ENCODE results near the gene A4GALT. TPM values are rescaled to one million over a fixed set of nuclear protein-coding genes. Genes with fewer than 3 reads are reported as not detected.

A4GALT gene
- total and polyA plus RNA-seq, 2 of the 13 experiments (the other 11 are each of a cell fraction or from before 2014, with no cell fraction given), result 0.09 to 1.1 TPM

DNA sequence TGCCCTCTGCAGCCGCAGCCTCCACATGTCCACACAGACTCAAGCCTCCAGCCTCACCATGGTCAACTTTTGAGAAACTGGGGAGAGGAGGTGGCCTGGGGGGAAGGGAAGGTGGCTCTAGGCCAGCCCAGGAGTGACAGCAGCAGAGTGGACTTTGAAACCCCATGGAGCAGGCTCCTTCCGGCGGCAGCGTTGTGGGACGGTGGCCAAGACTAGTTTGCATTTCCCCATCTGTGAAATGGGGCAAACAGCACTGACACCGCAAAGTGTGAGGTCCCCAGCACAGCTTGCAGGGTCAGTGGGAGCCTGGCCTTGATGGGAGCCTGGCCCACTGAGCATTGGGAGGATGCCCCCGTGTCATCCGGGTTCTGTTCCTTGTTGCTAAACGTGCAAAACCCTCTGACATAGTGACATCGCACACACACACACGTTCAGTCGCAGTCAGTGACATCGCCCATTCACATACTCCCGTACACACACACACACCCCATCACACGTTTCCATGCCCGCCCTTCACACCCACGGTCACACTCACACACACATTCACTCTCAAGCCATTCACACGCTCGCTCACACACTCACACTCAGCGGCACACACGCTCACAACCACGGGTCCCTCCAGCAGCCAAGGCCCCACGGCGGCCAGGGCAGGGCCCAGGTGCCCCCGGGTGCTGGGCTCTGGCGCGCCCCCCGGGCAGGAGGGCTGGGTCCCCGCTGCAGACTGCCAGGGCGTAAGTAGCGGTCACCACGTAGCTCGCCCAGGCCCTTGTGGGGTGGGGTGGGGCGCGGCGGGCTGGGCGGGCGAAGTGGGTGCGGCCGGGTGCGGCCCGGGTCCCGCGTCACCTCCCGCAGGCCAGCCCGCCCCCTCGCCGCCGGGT lies 72.1 kb downstream of the A4GALT start (continued):
- TF ChIP-seq, protein P1, sequence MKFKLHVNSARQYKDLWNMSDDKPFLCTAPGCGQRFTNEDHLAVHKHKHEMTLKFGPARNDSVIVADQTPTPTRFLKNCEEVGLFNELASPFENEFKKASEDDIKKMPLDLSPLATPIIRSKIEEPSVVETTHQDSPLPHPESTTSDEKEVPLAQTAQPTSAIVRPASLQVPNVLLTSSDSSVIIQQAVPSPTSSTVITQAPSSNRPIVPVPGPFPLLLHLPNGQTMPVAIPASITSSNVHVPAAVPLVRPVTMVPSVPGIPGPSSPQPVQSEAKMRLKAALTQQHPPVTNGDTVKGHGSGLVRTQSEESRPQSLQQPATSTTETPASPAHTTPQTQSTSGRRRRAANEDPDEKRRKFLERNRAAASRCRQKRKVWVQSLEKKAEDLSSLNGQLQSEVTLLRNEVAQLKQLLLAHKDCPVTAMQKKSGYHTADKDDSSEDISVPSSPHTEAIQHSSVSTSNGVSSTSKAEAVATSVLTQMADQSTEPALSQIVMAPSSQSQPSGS (CRISPR knock-in tag; IDR thresholded peaks at IDR 0.05), result peak; percentile 77
- TF ChIP-seq YEATS4 (CRISPR knock-in tag; IDR thresholded peaks at IDR 0.05; ENCODE audit: borderline replicate concordance) (peak; percentile 37; the same call in 1 of the 2 replicates), SAP130 (CRISPR knock-in tag; IDR thresholded peaks at IDR 0.05; ENCODE audit: low read depth) (peak; percentile 96), KDM4B (CRISPR knock-in tag; IDR thresholded peaks at IDR 0.05) (peak; percentile 27; the same call in 1 of the 2 replicates), ZNF124 (CRISPR knock-in tag; IDR thresholded peaks at IDR 0.05) (peak; percentile 79), NFKBIZ (CRISPR knock-in tag; IDR thresholded peaks at IDR 0.05) (peak; percentile 80), CBFB (CRISPR knock-in tag; IDR thresholded peaks at IDR 0.05) (peak; percentile 45), NFYB (CRISPR knock-in tag; IDR thresholded peaks at IDR 0.05) (peak; percentile 18; the same call in 1 of the 2 replicates), SNAI1 (CRISPR knock-in tag; IDR thresholded peaks at IDR 0.05; ENCODE audit: borderline replicate concordance) (no peak), GFI1 (CRISPR knock-in tag; IDR thresholded peaks at IDR 0.05; ENCODE audit: borderline replicate concordance) (0 out of 2 replicates have a peak, but pooled peaks have one; percentile 44), ZNF30 (CRISPR knock-in tag; IDR thresholded peaks at IDR 0.05) (peak; percentile 85; the same call in 1 of the 2 replicates), ELF3 (CRISPR knock-in tag; IDR thresholded peaks at IDR 0.05) (peak; percentile 77), MXD4 (CRISPR knock-in tag; IDR thresholded peaks at IDR 0.05) (peak; percentile 82), RFX5 (IDR thresholded peaks at IDR 0.05; ENCODE audit: low read depth, low read length) (no peak), ZNF333 (CRISPR knock-in tag; IDR thresholded peaks at IDR 0.05; ENCODE audit: borderline replicate concordance) (0 out of 2 replicates have a peak, but pooled peaks have one; percentile 40), SAFB2 (CRISPR knock-in tag; IDR thresholded peaks at IDR 0.05; ENCODE audit: borderline replicate concordance, low read depth) (peak; percentile 88; the same call in 1 of the 2 replicates), RXRA (CRISPR knock-in tag; IDR thresholded peaks at IDR 0.05) (peak; percentile 82), KLF12 (CRISPR knock-in tag; IDR thresholded peaks at IDR 0.05; ENCODE audit: borderline replicate concordance) (peak; percentile 65; the same call in 1 of the 2 replicates), PHF8 (CRISPR knock-in tag; IDR thresholded peaks at IDR 0.05) (peak; percentile 56; the same call in 1 of the 2 replicates), ZNF550 (CRISPR knock-in tag; IDR thresholded peaks at IDR 0.05; ENCODE audit: borderline replicate concordance) (0 out of 2 replicates have a peak, but pooled peaks have one; percentile 68), ZNF296 (CRISPR knock-in tag; conservative IDR thresholded peaks at IDR 0.05) (0 out of 2 replicates have a peak, but pooled peaks have one; percentile 16)
- TF ChIP-seq, protein P2, sequence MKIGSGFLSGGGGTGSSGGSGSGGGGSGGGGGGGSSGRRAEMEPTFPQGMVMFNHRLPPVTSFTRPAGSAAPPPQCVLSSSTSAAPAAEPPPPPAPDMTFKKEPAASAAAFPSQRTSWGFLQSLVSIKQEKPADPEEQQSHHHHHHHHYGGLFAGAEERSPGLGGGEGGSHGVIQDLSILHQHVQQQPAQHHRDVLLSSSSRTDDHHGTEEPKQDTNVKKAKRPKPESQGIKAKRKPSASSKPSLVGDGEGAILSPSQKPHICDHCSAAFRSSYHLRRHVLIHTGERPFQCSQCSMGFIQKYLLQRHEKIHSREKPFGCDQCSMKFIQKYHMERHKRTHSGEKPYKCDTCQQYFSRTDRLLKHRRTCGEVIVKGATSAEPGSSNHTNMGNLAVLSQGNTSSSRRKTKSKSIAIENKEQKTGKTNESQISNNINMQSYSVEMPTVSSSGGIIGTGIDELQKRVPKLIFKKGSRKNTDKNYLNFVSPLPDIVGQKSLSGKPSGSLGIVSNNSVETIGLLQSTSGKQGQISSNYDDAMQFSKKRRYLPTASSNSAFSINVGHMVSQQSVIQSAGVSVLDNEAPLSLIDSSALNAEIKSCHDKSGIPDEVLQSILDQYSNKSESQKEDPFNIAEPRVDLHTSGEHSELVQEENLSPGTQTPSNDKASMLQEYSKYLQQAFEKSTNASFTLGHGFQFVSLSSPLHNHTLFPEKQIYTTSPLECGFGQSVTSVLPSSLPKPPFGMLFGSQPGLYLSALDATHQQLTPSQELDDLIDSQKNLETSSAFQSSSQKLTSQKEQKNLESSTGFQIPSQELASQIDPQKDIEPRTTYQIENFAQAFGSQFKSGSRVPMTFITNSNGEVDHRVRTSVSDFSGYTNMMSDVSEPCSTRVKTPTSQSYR (CRISPR knock-in tag; IDR thresholded peaks at IDR 0.05; ENCODE audit: borderline replicate concordance), result peak; percentile 98
- TF ChIP-seq, protein P3, sequence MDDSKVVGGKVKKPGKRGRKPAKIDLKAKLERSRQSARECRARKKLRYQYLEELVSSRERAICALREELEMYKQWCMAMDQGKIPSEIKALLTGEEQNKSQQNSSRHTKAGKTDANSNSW (CRISPR knock-in tag; IDR thresholded peaks at IDR 0.05; ENCODE audit: borderline replicate concordance), result no peak
- TF ChIP-seq, protein P4, sequence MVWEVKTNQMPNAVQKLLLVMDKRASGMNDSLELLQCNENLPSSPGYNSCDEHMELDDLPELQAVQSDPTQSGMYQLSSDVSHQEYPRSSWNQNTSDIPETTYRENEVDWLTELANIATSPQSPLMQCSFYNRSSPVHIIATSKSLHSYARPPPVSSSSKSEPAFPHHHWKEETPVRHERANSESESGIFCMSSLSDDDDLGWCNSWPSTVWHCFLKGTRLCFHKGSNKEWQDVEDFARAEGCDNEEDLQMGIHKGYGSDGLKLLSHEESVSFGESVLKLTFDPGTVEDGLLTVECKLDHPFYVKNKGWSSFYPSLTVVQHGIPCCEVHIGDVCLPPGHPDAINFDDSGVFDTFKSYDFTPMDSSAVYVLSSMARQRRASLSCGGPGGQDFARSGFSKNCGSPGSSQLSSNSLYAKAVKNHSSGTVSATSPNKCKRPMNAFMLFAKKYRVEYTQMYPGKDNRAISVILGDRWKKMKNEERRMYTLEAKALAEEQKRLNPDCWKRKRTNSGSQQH (CRISPR knock-in tag; IDR thresholded peaks at IDR 0.05; ENCODE audit: low read depth), result peak; percentile 40; the same call in 1 of the 2 replicates

Data from HepG2 (cell line).